Mesodermal cell (in vitro differentiated cells): ENCODE measurements around the gene PARVB.

Experiments
- H3K27ac ChIP-seq: 2 replicates; pipeline ENCODE4 v1.7.0; 2013; ENCODE audit warnings: mild to moderate bottlenecking, low read depth, low read length, moderate library complexity; ENCODE audit not compliant: severe bottlenecking
- H3K36me3 ChIP-seq: 2 replicates; pipeline ENCODE4 v1.7.1; 2013; ENCODE audit warnings: mild to moderate bottlenecking, low read length, moderate library complexity; ENCODE audit not compliant: control insufficient read depth, insufficient read depth
- H3K4me1 ChIP-seq: one replicate; pipeline ENCODE4 v1.7.1; 2013; ENCODE audit warnings: mild to moderate bottlenecking, low read length; ENCODE audit not compliant: insufficient read depth, control insufficient read depth, poor library complexity, severe bottlenecking
- H3K4me3 ChIP-seq: 2 replicates; pipeline ENCODE4 v1.7.0; 2013; ENCODE audit warnings: low read length, control low read depth, mild to moderate bottlenecking; ENCODE audit not compliant: insufficient read depth, poor library complexity, severe bottlenecking; ENCODE audit errors: extremely low read depth
- H3K9me3 ChIP-seq: 2 replicates; pipeline ENCODE4 v1.7.1; 2013; ENCODE audit warnings: mild to moderate bottlenecking, low read length, moderate library complexity; ENCODE audit not compliant: control insufficient read depth
- WGBS, 2 experiments: methylation state at CpG; one replicate each; pipeline ENCODE4 v1.1.5; 2013; ENCODE audit warnings: missing lambda C conversion rate in 2 of 2; ENCODE audit not compliant: insufficient coverage in 2 of 2; 5-methylcytosine and 5-hydroxymethylcytosine counted together

Gene PARVB

DNA sequence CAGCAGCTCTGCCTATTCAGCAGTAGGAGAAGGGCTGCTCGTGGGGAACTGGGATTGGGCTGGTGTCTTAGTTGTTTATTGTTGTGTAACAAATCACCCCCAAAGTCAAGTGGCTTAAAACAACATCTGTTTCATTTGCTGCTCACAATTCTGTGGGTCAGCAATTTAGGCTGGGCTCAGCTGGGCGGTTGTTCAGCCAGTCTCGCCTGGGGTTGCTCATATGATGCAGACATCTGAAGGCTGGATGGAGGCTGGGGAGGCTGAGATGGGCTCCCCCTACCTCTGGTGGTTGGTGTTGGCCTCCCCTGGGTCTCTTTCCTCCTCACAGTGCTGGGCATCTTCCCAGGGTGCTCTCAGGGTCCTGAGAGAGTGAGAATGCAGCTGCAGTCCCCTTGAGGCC lies 113.3 kb downstream of the PARVB start:
- H3K4me1 ChIP-seq: no peaks in the 10 kb centered on the region
- 70 to 100% methylated on average over 1 to 2 of the region's 3 CpGs for WGBS, 2 experiments
- H3K4me3 ChIP-seq: no peak overlapping the region
- H3K27ac ChIP-seq: no peak overlapping the region
- peaks cover 12% of the 10 kb centered on the region for H3K36me3 ChIP-seq
- H3K9me3 ChIP-seq: peaks cover 15% of the 10 kb centered on the region

DNA sequence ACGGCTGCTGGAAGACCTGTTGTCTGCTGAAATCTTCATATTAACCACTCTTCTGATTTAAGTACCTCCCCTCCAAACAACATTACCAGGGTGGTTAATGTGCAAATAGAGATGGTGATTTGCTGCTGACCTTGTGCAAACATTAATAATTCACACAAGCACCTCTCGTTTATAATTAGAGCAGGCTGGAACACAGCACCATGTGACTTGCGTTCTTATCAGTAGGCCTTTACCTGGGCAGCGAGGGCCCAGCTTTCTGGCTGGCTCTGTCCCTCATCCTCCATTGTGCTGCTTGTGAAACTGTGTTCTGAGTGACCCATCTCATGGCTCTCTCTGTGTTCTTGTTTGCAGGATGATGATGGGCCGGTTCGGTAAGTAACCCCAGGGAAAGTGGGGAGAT lies 115.7 kb downstream of the PARVB start:
- H3K4me1 ChIP-seq: no peaks in the 10 kb centered on the region
- H3K4me3 ChIP-seq: no peak overlapping the region
- 88 to 89% methylated on average over 6 of the region's 6 CpGs for WGBS, 2 experiments
- peaks cover 12% of the 10 kb centered on the region for H3K36me3 ChIP-seq
- peaks cover 15% of the 10 kb centered on the region for H3K9me3 ChIP-seq
- H3K27ac ChIP-seq: no peak overlapping the region

DNA sequence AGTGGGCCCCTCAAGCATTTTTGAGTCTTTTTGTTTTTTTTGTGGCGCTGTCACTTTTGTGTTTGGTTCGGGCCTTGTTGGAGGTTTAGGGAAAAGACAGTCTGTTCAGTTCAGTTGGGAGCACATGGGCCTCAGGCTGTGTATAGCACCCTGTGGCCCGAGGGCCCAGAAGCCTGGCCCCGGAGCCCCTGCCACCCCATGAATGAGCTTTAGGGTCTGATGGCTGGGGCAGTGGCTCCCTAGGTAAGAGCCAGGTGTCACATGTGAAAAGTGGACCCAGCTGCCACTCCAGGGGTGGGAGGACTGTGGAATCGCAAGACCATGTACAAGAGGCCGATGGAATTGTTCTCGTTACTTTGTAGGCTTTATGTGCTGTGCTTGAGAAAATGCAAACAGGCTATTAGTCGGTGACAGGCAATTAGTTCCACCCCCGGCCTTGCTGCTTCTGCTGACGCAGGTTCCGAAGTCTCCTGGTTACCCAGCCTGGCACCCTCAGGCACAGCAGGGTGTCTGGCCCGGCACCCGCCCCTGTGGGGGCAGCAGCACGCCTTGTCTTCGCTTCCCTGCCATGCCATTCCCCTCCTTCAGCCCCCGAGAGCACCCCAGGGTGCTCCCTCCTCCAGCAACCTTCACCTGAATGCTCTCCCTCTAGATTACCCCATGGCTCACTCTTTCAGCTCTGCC lies 118.5 kb downstream of the PARVB start:
- Histone ChIP-seq H3K36me3 (peaks cover under 1% of the 10 kb centered on the region), H3K27ac (no peak overlapping the region), H3K4me3 (no peak overlapping the region), H3K9me3 (peaks cover 7% of the 10 kb centered on the region), H3K4me1 (peaks cover 1% of the 10 kb centered on the region)
- WGBS, 2 experiments: 95 to 96% methylated on average over 15 of the region's 16 CpGs

DNA sequence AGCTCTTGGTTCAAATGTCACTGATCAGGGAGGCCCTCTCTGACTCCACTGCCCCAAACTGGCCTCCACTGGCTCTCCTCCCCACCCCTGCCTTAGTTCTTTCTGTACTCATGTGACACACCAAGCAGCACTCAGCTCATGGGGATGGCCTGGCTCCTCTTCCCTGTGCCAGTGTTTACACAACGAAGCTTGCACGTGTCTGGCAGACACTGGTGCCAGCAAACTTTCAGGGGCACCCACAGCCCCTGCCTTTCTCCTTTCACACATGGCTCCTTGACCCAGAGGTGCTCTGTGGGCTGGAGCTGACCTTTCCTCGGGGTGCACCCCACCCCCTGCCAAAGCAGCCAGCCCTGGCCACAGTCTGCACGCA lies 119.0 kb downstream of the PARVB start:
- Histone ChIP-seq H3K9me3 (peaks cover 7% of the 10 kb centered on the region), H3K27ac (no peak overlapping the region), H3K4me3 (no peak overlapping the region), H3K4me1 (peaks cover 6% of the 10 kb centered on the region), H3K36me3 (no peaks in the 10 kb centered on the region)
- 93 to 95% methylated on average over 3 of the region's 4 CpGs for WGBS, 2 experiments

DNA sequence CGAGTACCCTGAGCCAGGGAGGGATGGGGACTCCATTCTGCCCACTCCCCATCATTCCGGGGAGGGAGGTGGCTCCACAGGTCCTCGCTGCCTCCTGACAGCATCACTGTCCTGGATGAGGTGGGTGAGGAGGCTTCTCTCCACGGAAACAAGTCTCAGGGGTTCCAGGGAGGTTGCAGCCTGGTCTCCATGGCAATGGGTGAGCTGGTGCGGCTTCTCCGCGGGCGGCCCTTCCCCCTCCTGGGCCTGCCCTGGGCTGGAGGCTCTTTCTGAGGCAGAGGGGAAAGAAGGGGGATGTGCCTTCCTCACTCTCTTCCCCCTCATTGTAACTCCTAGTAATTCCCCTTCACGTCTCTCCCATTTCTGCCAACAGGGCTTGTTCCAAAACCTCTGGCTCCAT lies 119.5 kb downstream of the PARVB start:
- Histone ChIP-seq H3K27ac (no peak overlapping the region), H3K4me3 (no peak overlapping the region), H3K9me3 (peaks cover 7% of the 10 kb centered on the region), H3K4me1 (peaks cover 11% of the 10 kb centered on the region), H3K36me3 (no peaks in the 10 kb centered on the region)
- WGBS, 2 experiments: 73% methylated on average over 2 to 3 of the region's 9 CpGs

DNA sequence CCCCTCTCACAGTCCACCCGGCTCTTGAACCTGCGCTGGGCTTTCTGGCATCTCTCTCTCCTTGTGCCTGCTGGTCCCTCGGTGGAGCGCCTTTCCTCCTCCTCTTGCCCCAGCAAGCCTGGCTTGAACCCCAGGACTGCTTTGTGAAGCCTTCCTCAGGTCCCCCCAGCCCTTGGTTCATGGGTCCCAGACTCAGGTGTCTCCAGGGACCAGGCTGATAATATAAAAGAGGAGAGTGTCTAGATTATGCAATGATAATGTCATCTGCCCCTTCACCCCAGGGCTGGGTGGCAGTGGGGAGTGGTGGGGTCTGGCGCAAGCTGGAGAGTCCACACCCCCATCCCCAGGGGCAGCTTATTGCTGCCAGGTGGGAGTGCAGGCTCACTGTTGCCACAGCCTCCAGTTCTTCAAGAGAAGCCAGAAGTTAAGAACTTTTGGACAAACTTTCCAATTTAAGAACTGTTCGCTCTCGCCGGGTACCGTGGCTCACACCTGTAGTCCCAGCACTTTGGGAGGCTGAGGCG lies 120.0 kb downstream of the PARVB start:
- no peak overlapping the region for H3K4me3 ChIP-seq

DNA sequence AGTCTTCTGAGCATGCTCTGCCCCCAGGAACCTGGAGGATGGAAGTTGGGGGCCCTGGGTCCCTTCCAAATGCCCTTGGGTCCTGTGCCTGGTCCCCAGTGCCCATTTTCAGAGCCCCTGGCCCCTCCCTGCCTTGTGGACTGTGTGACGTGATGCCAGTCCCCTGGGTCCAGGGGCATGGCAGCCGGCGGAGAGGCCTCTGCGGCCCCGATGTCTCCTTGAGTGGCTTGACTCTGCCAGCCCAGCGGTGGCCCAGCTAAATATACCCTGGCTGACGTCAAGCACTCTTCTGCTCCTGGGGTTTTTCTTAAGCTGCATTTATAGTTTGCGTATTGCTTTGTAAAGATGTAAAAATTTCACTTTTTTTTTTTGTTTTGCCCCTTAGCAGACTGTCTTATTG lies 121.4 kb downstream of the PARVB start:
- H3K4me1 ChIP-seq: peaks cover 14% of the 10 kb centered on the region
- H3K27ac ChIP-seq: no peak overlapping the region
- H3K36me3 ChIP-seq: no peaks in the 10 kb centered on the region
- no peak overlapping the region for H3K4me3 ChIP-seq
- WGBS, 2 experiments: 93 to 97% methylated on average over 8 of the region's 8 CpGs
- peaks cover 7% of the 10 kb centered on the region for H3K9me3 ChIP-seq

More for the DNA sequence above, 120.0 kb downstream of the PARVB start:
- Histone ChIP-seq H3K4me1 (peaks cover 14% of the 10 kb centered on the region), H3K9me3 (peaks cover 7% of the 10 kb centered on the region), H3K27ac (no peak overlapping the region), H3K36me3 (no peaks in the 10 kb centered on the region)
- WGBS, 2 experiments: 89 to 91% methylated on average over 8 to 9 of the region's 10 CpGs

DNA sequence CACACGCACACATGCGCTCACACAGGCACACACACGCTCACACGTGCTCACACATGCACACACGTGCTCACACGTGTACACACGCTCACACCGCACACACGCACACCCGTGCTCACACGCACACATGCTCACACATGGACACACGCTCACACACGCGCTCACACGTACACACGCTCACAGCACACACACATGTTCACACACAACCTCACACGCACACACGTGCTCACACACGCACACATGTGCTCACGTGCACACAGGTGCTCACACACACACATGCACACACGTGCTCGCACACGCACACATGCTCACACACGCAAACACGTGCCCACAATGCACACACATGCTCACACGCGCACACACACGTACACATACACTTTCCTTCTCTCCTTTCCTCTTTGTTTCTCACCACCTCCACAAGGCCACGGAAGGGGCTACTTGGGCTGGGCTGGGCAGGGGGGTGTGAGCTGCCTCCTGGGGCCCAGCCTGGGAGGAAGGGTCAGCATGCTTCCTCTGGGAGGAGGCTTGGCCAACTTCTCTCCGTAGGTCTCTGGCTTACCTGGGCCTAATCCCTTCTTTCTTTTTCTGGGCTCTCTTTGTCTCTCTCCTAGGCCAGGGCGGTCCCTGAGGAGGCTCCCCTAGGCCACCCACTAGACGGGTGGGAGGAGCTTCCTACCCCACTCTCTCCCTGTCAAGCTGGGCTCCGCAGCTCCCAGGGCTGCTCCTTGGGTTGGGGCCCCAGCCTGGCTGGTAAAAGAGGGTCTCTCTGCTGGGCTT lies 122.2 kb downstream of the PARVB start:
- H3K9me3 ChIP-seq: peaks cover 3% of the 10 kb centered on the region
- H3K36me3 ChIP-seq: no peaks in the 10 kb centered on the region
- no peak overlapping the region for H3K27ac ChIP-seq
- peaks cover 14% of the 10 kb centered on the region for H3K4me1 ChIP-seq
- no peak overlapping the region for H3K4me3 ChIP-seq
- WGBS, 2 experiments: 78 to 87% methylated on average over 30 to 32 of the region's 33 CpGs

DNA sequence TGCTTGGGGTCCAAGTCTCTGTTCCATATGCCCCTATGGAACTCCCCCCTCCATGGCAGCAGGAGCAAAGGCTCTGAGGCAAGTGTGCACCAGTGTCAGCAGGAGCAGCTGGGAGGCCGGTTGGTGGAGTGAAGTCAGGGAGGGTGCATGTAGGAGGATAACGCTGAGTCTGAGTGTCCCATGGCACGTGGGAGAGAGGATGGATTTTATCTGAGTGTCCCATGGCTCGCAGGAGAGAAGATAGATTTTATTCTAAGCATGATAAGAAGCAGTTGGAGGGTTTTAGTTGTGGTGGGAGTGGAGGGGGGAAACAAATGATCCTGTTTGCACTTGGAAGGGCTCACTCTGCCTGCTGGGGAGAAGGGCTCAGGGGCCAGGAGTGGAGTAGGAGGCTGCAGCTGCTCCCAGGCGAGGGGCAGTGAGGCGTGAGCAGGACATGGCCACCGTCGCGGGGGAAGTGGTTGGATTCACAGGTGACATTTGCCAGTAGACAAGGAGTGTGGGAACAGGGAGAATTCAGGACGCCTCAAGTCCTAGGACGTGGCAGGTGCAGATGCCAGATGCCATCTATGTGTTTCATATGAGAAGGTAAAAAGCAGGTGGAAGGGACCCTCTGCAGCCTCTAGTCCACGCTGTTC lies 123.0 kb downstream of the PARVB start:
- Histone ChIP-seq H3K9me3 (no peaks in the 10 kb centered on the region), H3K27ac (no peak overlapping the region), H3K4me1 (peaks cover 14% of the 10 kb centered on the region), H3K4me3 (no peak overlapping the region), H3K36me3 (no peaks in the 10 kb centered on the region)
- 48 to 63% methylated on average over 11 to 12 of the region's 12 CpGs for WGBS, 2 experiments

DNA sequence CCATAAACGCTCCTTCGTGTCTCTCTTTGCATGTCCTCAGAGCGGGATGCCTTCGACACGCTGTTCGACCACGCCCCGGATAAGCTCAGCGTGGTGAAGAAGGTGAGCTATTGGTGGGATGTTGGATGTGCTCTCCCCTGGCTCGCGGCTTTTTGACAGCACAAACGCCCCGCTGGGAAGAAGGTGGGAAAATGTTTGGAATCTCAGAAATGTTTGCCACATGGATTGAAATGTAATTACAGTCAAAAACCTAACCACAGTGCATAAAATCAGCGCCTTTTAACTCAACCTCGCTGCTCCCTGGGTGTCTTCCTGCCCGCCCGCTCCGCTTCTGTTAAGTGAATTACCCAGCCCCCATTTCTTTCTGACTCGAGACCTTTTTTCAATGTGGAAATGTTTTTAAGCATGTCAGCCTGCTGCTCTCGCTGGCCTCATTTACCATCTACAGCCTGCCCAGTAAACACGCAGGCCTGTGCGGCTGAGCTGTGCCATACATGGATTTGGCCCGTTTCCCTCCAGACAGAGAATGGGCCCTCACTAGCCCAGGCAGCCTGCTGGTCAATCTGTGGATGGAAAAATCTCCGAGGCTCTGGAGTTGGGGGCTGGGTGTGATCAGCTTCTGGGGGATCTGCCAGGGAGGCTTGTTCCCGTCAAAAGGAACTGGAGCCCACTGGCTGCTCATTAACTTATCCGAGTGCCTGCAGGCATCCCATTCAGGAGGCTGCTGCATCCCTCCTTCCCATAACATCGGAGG lies 123.9 kb downstream of the PARVB start:
- no peaks in the 10 kb centered on the region for H3K9me3 ChIP-seq
- WGBS, 2 experiments: 5% methylated on average over 19 to 22 of the region's 27 CpGs
- peak overlapping the region; percentile 10 for H3K27ac ChIP-seq
- H3K4me1 ChIP-seq: peaks cover 14% of the 10 kb centered on the region
- no peaks in the 10 kb centered on the region for H3K36me3 ChIP-seq
- H3K4me3 ChIP-seq: no peak overlapping the region
